Naive B cell (primary cell): ENCODE data around the gene CCDC60. TPM values are rescaled to one million over a fixed set of nuclear protein-coding genes. Genes with fewer than 3 reads are reported as not detected.

Experiments used
- ATAC-seq, 2 donors: fragments of 150-1000 bp; cut with Tn5 transposase; 2 replicates each; pipeline ENCODE4 v1.10.0; 2021; ENCODE audit warnings: low read depth in 2 of 2, mild to moderate bottlenecking in 2 of 2, moderate library complexity in 2 of 2
- DNase-seq: peaks from one replicate; pipeline ENCODE4 v3.0.0; 2022
- H3K27ac Mint-ChIP-seq, 6 donors: one replicate each; pipeline ENCODE4 v1.8.0; 2020 to 2022; ENCODE audit warnings: mild to moderate bottlenecking in 6 of 6, mixed read lengths in 6 of 6, moderate library complexity in 5 of 6, inconsistent platforms in 2 of 6
- H3K27me3 Mint-ChIP-seq, 3 donors: one replicate each; pipeline ENCODE4 v1.8.0; 2021 to 2022; ENCODE audit warnings: mixed read lengths in 3 of 3, mild to moderate bottlenecking in 1 of 3
- H3K36me3 Mint-ChIP-seq, 2 donors: one replicate each; pipeline ENCODE4 v1.8.0; 2020 to 2022; ENCODE audit warnings: mixed read lengths in 2 of 2, inconsistent platforms in 1 of 2, mild to moderate bottlenecking in 1 of 2
- H3K4me1 Mint-ChIP-seq, 3 donors: one replicate each; pipeline ENCODE4 v1.8.0; 2020 to 2022; ENCODE audit warnings: mixed read lengths in 3 of 3, inconsistent platforms in 1 of 3, mild to moderate bottlenecking in 1 of 3, moderate library complexity in 1 of 3
- H3K4me3 Mint-ChIP-seq, 8 donors: one replicate each; pipeline ENCODE4 v1.8.0; 2020 to 2022; ENCODE audit warnings: mild to moderate bottlenecking in 8 of 8, mixed read lengths in 8 of 8, moderate library complexity in 8 of 8, inconsistent platforms in 2 of 8
- H3K9me3 Mint-ChIP-seq, 7 donors: one replicate each; pipeline ENCODE4 v1.8.0; 2020 to 2022; ENCODE audit warnings: mixed read lengths in 7 of 7, mild to moderate bottlenecking in 5 of 7, inconsistent platforms in 2 of 7, moderate library complexity in 1 of 7
- polyA plus RNA-seq, 6 donors: library from polyadenylated mRNA; unstranded; fragments of 300-500 nt; fragmentation: Illumina TruSeq; gene quantifications; one replicate each; pipeline ENCODE4 v1.2.3, GENCODE V29; 2021; ENCODE audit warnings: low read depth in 6 of 6

CCDC60 gene
- polyA plus RNA-seq, 6 donors from 2014 or later, result not detected

- H3K27ac Mint-ChIP-seq, result no peak overlapping the region
- H3K9me3 Mint-ChIP-seq, result peaks cover 0 to 7% (median 4%) of the 10 kb centered on the region in 7 donors
- ATAC-seq (no peak), DNase-seq (no peak)
- peaks cover 13 to 33% (median 20%) of the 10 kb centered on the region in 3 donors for H3K27me3 Mint-ChIP-seq
- H3K4me3 Mint-ChIP-seq, result no peak overlapping the region
- no peaks in the 10 kb centered on the region for H3K36me3 Mint-ChIP-seq
- no peaks in the 10 kb centered on the region for H3K4me1 Mint-ChIP-seq
These were observed 75.9 kb downstream of the CCDC60 start for GRCh38 chr12:119410396-119410795.

- no peaks in the 10 kb centered on the region for H3K36me3 Mint-ChIP-seq
- H3K4me1 Mint-ChIP-seq, result no peaks in the 10 kb centered on the region
- ATAC-seq (no peak), DNase-seq (no peak)
- H3K4me3 Mint-ChIP-seq, result no peak overlapping the region
- no peak overlapping the region for H3K27ac Mint-ChIP-seq
- peaks cover 0 to 8% (median 6%) of the 10 kb centered on the region in 7 donors for H3K9me3 Mint-ChIP-seq
- peaks cover 21 to 37% (median 25%) of the 10 kb centered on the region in 3 donors for H3K27me3 Mint-ChIP-seq
These were observed 77.8 kb downstream of the CCDC60 start for GRCh38 chr12:119412306-119412705.

- DNase-seq (no peak), ATAC-seq (no peak)
- Mint-ChIP-seq H3K27ac (no peak overlapping the region), H3K36me3 (no peaks in the 10 kb centered on the region), H3K27me3 (peaks cover 25 to 40% (median 25%) of the 10 kb centered on the region in 3 donors), H3K4me3 (no peak overlapping the region), H3K4me1 (no peaks in the 10 kb centered on the region), H3K9me3 (peaks cover 0 to 8% (median 7%) of the 10 kb centered on the region in 7 donors)
These were observed 78.6 kb downstream of the CCDC60 start for GRCh38 chr12:119412811-119413794.

- Mint-ChIP-seq H3K4me3 (no peak overlapping the region), H3K9me3 (peaks cover 0 to 12% (median 5%) of the 10 kb centered on the region in 7 donors), H3K27me3 (peaks cover 21 to 41% (median 26%) of the 10 kb centered on the region in 3 donors), H3K4me1 (no peaks in the 10 kb centered on the region), H3K36me3 (no peaks in the 10 kb centered on the region), H3K27ac (no peak overlapping the region)
- no peak for ATAC-seq
- no peak for DNase-seq
These were observed 81.2 kb downstream of the CCDC60 start for GRCh38 chr12:119415714-119416113.

- H3K4me3 Mint-ChIP-seq, result no peak overlapping the region
- no peak for ATAC-seq
- peaks cover 28 to 40% (median 28%) of the 10 kb centered on the region in 3 donors for H3K27me3 Mint-ChIP-seq
- H3K27ac Mint-ChIP-seq, result no peak overlapping the region
- no peaks in the 10 kb centered on the region for H3K4me1 Mint-ChIP-seq
- peaks cover 0 to 8% of the 10 kb centered on the region in 2 donors for H3K36me3 Mint-ChIP-seq
- no peak for DNase-seq
- peaks cover 0 to 13% (median 5%) of the 10 kb centered on the region in 7 donors for H3K9me3 Mint-ChIP-seq
These were observed 82.9 kb downstream of the CCDC60 start for GRCh38 chr12:119417440-119417839.

GRCh38 chr12:119419381-119419780 lies 84.9 kb downstream of the CCDC60 start:
- Mint-ChIP-seq H3K4me3 (no peak overlapping the region), H3K27ac (no peak overlapping the region), H3K27me3 (peaks cover 26 to 38% (median 29%) of the 10 kb centered on the region in 3 donors), H3K36me3 (peaks cover 0 to 8% of the 10 kb centered on the region in 2 donors), H3K9me3 (peaks cover 2 to 16% (median 10%) of the 10 kb centered on the region in 7 donors), H3K4me1 (no peaks in the 10 kb centered on the region)
- DNase-seq, result no peak
- ATAC-seq, result no peak

- Mint-ChIP-seq H3K9me3 (peaks cover 3 to 9% (median 4%) of the 10 kb centered on the region in 7 donors), H3K4me3 (no peak overlapping the region), H3K27ac (peak overlapping the region in 1 of 6 donors; percentile 64), H3K4me1 (no peaks in the 10 kb centered on the region), H3K36me3 (peaks cover 0 to 8% of the 10 kb centered on the region in 2 donors), H3K27me3 (peaks cover 20 to 26% (median 21%) of the 10 kb centered on the region in 3 donors)
- no peak for DNase-seq
- ATAC-seq, result no peak
These were observed 88.8 kb downstream of the CCDC60 start for GRCh38 chr12:119423285-119423684.

GRCh38 chr12:119425623-119426022 lies 91.1 kb downstream of the CCDC60 start:
- Mint-ChIP-seq H3K4me3 (no peak overlapping the region), H3K27me3 (peaks cover 15 to 27% (median 23%) of the 10 kb centered on the region in 3 donors), H3K9me3 (peaks cover 0 to 11% (median 4%) of the 10 kb centered on the region in 7 donors), H3K27ac (no peak overlapping the region), H3K4me1 (no peaks in the 10 kb centered on the region), H3K36me3 (peaks cover 0 to 8% of the 10 kb centered on the region in 2 donors)
- DNase-seq (no peak), ATAC-seq (no peak)

- no peak for DNase-seq
- no peaks in the 10 kb centered on the region for H3K36me3 Mint-ChIP-seq
- H3K4me3 Mint-ChIP-seq, result no peak overlapping the region
- H3K27me3 Mint-ChIP-seq, result peaks cover 3 to 24% (median 14%) of the 10 kb centered on the region in 3 donors
- peaks cover 0 to 15% (median 11%) of the 10 kb centered on the region in 7 donors for H3K9me3 Mint-ChIP-seq
- H3K27ac Mint-ChIP-seq, result no peak overlapping the region
- H3K4me1 Mint-ChIP-seq, result no peaks in the 10 kb centered on the region
- no peak for ATAC-seq
These were observed 96.6 kb downstream of the CCDC60 start for GRCh38 chr12:119431151-119431550.

- Mint-ChIP-seq H3K9me3 (peaks cover 0 to 17% (median 12%) of the 10 kb centered on the region in 7 donors), H3K27ac (no peak overlapping the region), H3K27me3 (peaks cover 0 to 19% (median 14%) of the 10 kb centered on the region in 3 donors), H3K36me3 (no peaks in the 10 kb centered on the region), H3K4me1 (no peaks in the 10 kb centered on the region), H3K4me3 (no peak overlapping the region)
- ATAC-seq, result no peak
- no peak for DNase-seq
These were observed 98.4 kb downstream of the CCDC60 start for GRCh38 chr12:119432949-119433348.

- DNase-seq (no peak), ATAC-seq (no peak)
- Mint-ChIP-seq H3K27me3 (peaks cover 0 to 21% (median 9%) of the 10 kb centered on the region in 3 donors), H3K4me3 (no peak overlapping the region), H3K27ac (no peak overlapping the region), H3K36me3 (no peaks in the 10 kb centered on the region), H3K4me1 (no peaks in the 10 kb centered on the region), H3K9me3 (peaks cover 0 to 8% (median 0%) of the 10 kb centered on the region in 7 donors)
These were observed 106.4 kb downstream of the CCDC60 start for GRCh38 chr12:119440803-119441360.

GRCh38 chr12:119444462-119445044 lies 110.0 kb downstream of the CCDC60 start:
- H3K36me3 Mint-ChIP-seq, result no peaks in the 10 kb centered on the region

GRCh38 chr12:119446459-119446858 lies 111.9 kb downstream of the CCDC60 start:
- peaks cover 5 to 11% (median 7%) of the 10 kb centered on the region in 3 donors for H3K27me3 Mint-ChIP-seq
- H3K36me3 Mint-ChIP-seq, result no peaks in the 10 kb centered on the region
- H3K4me1 Mint-ChIP-seq, result no peaks in the 10 kb centered on the region
- peaks cover 0 to 4% (median 0%) of the 10 kb centered on the region in 7 donors for H3K9me3 Mint-ChIP-seq
- DNase-seq (no peak), ATAC-seq (no peak)
- no peak overlapping the region for H3K4me3 Mint-ChIP-seq
- no peak overlapping the region for H3K27ac Mint-ChIP-seq

More at GRCh38 chr12:119444462-119445044, 110.0 kb downstream of the CCDC60 start:
- ATAC-seq, result no peak
- no peak overlapping the region for H3K27ac Mint-ChIP-seq
- no peak for DNase-seq
- H3K4me1 Mint-ChIP-seq, result no peaks in the 10 kb centered on the region
- peak overlapping the region in 1 of 8 donors; percentile 8 for H3K4me3 Mint-ChIP-seq
- peaks cover 5 to 16% (median 14%) of the 10 kb centered on the region in 3 donors for H3K27me3 Mint-ChIP-seq
- H3K9me3 Mint-ChIP-seq, result peaks cover 0 to 4% (median 0%) of the 10 kb centered on the region in 7 donors
